HG03521 (cell line): Measurements from ENCODE around the gene CPED1.
"Not testable (repeated sequence)": the region's sequence is repeated elsewhere in the genome, so short reads cannot be mapped to it uniquely, and the experiment has no call there.

ENCODE experiments used
- ATAC-seq: cut with Tn5 transposase; IDR thresholded peaks from one replicate; pipeline ENCODE4 v1.9.1; 2021; ENCODE audit warnings: mild to moderate bottlenecking, moderate library complexity; ENCODE audit not compliant: unreplicated experiment

Gene CPED1

GRCh38 chr7:121062671-121063279, 74.3 kb downstream of the CPED1 start:
- ATAC-seq, result no peak

- ATAC-seq, result not testable (repeated sequence)
Measured at GRCh38 chr7:121067717-121068116, 79.2 kb downstream of the CPED1 start.

GRCh38 chr7:121069346-121070100, 81.0 kb downstream of the CPED1 start:
- ATAC-seq, result no peak

GRCh38 chr7:121071132-121071531, 82.6 kb downstream of the CPED1 start:
- ATAC-seq, result no peak

- no peak for ATAC-seq
Measured at GRCh38 chr7:121071662-121072061, 83.2 kb downstream of the CPED1 start.

- ATAC-seq, result no peak
Measured at GRCh38 chr7:121072826-121073225, 84.3 kb downstream of the CPED1 start.

GRCh38 chr7:121073463-121074099, 85.1 kb downstream of the CPED1 start:
- ATAC-seq, result no peak

- ATAC-seq, result not testable (repeated sequence)
Measured at GRCh38 chr7:121075424-121075841, 86.9 kb downstream of the CPED1 start.

- ATAC-seq, result no peak
Measured at GRCh38 chr7:121075952-121076349, 87.4 kb downstream of the CPED1 start.

GRCh38 chr7:121076350-121077164, 88.0 kb downstream of the CPED1 start:
- ATAC-seq, result no peak

GRCh38 chr7:121077165-121077630, 88.7 kb downstream of the CPED1 start:
- ATAC-seq, result no peak

- no peak for ATAC-seq
Measured at GRCh38 chr7:121078701-121079227, 90.3 kb downstream of the CPED1 start.

GRCh38 chr7:121079425-121080169, 91.1 kb downstream of the CPED1 start:
- ATAC-seq, result no peak

- ATAC-seq, result no peak
Measured at GRCh38 chr7:121080257-121080912, 91.9 kb downstream of the CPED1 start.

GRCh38 chr7:121080913-121081326, 92.4 kb downstream of the CPED1 start:
- no peak for ATAC-seq

GRCh38 chr7:121081327-121081936, 92.9 kb downstream of the CPED1 start:
- ATAC-seq, result peak; percentile 68

GRCh38 chr7:121082400-121083101, 94.0 kb downstream of the CPED1 start:
- ATAC-seq, result no peak

GRCh38 chr7:121083138-121083789, 94.8 kb downstream of the CPED1 start:
- ATAC-seq, result no peak
